ENCODE measurements around the gene TFG.

- TF ChIP-seq EZH2 (IDR thresholded peaks at IDR 0.05) (no peak), POLR2AphosphoS5 (IDR thresholded peaks at IDR 0.05; ENCODE audit: borderline replicate concordance, low read depth, low read length) (no peak), FOXP2 (optimal IDR thresholded peaks at IDR 0.05; ENCODE audit: control extremely low read depth, extremely low read length, insufficient read depth) (no peak)
Measured at GRCh38 chr3:100717637-100718487, 8.6 kb downstream of the TFG start.
